D341Med (cell line): ENCODE data around the gene RUNX2.
"Not testable (repeated sequence)": the region's sequence is repeated elsewhere in the genome, so short reads cannot be mapped to it uniquely, and the experiment has no call there.

Source experiments
- DNase-seq: peaks from one replicate; pipeline ENCODE4 v3.0.0; 2012; ENCODE audit warnings: low spot score

The RUNX2 gene

GRCh38 chr6:45555981-45556771 is 228.0 kb downstream of the RUNX2 start:
- no peak for DNase-seq

- no peak for DNase-seq
These were observed 228.7 kb downstream of the RUNX2 start for GRCh38 chr6:45556828-45557227.

DNA sequence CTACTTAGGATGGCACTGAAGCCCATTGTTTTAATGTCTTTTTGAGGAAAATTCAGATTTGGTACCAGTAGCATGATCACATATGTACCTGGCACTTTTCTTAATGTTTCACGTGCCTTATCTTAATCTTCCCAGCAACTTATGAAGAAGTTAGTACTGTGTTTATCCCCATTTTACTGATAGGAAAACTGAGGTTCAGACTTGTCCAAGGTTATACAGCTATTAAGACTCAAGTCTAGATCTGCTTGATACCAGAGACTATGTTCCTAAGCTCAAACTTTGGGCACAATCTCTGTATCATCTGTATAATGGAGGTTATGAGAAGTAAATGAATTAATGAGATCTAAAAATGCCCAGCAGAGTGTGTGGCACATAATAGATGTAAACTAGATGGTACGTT is 229.3 kb downstream of the RUNX2 start:
- no peak for DNase-seq

DNA sequence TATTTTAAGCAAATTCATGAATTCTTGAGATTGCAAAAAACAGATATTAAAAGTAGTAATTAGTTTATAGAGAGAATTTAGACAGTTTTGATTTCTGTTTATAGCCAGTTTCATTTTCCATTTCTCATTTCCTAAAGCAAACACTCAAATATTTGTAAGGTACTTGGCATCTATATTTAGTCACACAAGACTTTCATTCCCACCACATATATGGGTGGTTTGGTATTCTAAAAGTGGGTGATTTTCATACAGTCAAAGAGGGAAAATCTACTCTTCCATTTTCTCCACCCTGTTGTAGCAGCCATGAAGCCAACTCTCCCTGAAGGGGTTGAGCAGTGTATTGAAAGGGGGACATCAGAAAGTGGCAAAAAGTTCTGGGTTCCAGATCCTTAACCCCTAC is 230.7 kb downstream of the RUNX2 start:
- no peak for DNase-seq

DNA sequence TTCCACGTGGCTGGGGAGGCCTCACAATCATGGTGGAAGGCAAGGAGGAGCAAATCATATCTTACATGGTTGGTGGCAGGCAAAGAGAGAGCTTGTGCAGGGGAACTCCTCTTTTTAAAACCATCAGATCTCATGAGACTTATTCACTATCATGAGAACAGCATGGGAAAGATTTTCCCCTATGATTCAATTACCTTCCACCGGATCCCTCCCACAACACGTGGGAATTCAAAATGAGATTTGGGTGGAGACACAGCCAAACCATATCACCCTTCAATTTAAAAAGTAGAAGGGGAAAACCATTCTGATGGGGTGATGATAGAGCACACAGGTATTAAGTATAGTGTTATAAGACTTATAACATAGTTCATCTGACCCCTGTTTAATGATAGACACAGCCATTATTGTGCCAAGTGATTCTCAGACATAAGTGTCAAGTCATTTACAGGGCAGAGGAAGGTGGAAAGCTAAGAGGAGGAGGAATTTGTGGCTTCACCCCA is 232.2 kb downstream of the RUNX2 start:
- DNase-seq, result not testable (repeated sequence)

- no peak for DNase-seq
These were observed 234.0 kb downstream of the RUNX2 start for GRCh38 chr6:45562171-45562570.

DNA sequence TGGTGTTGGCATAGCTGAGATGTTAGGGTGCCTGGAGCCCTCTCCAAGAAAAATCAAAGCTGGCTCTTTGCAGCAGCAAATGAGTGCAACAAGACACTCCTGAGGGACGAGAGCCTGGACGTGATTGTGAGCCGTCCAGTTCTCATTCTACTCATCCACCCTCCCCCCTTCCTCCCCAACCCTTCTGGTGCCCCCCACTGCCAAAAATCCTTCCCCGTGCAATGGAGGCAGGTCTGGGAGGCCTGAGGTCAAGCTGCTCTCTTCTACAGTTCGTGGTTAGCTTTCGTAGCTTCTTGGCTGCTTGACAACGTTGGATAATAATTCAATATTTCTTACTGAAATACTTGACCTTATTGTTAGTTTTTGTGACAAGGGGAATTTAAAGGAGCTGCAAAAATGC is 234.9 kb downstream of the RUNX2 start:
- no peak for DNase-seq

DNA sequence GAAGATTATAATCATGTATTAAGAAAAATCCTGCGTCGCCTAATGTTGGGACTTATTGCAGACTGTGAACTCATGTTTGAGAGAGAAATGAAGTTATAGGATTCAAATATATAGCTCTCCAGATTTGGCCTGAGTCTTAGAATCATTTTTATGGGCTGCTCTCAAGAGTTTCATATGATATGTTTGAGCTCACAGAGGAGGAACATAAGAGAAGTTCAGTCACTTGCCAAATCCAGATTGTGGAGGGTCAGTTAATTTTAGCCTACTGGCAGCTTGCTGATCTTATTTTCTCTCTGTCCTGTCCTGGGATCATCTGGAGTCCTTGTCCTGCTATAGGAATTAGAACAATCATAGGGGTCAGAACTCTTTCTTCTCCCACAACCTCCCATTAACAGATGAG is 235.7 kb downstream of the RUNX2 start:
- no peak for DNase-seq

DNA sequence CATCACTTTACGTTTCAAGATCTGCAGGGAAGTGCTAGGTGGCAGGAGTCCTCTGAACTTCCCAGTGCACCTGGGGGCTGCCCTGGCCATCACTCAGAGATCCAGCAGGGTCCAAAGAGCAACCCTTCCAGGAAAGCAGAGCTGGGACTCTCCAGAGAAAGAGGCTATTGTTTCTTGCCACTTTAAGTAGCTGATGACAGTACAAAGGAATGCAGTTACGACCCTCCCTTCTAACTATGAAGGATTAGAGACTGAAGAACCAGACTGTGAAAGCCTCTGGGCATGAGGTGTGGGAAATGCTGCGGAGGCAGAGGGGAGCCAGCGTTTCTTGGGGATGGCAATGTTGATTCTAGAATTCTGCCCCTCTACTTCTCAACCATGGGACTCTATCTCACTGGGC is 238.8 kb downstream of the RUNX2 start:
- no peak for DNase-seq

DNA sequence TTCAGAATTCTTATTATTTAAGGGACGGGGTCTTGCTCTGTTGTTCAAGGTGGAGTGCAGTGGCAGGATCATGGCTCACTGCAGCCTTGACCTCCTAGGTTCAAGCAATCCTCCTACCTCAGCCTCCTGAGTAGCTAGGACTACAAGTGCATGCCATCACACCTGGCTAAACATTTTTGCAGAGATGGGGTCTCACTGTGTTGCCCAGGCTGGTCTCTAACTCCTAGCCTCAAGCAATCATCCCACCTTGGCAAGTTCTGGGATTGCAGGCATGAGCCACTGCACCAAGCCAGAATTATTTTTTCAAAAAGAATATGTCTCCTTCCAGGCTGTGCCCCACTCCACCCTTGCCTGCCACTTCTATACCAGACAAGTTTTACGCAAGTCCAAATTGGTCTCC is 239.7 kb downstream of the RUNX2 start:
- no peak for DNase-seq

- DNase-seq, result no peak
These were observed 240.5 kb downstream of the RUNX2 start for GRCh38 chr6:45568626-45569025.

DNA sequence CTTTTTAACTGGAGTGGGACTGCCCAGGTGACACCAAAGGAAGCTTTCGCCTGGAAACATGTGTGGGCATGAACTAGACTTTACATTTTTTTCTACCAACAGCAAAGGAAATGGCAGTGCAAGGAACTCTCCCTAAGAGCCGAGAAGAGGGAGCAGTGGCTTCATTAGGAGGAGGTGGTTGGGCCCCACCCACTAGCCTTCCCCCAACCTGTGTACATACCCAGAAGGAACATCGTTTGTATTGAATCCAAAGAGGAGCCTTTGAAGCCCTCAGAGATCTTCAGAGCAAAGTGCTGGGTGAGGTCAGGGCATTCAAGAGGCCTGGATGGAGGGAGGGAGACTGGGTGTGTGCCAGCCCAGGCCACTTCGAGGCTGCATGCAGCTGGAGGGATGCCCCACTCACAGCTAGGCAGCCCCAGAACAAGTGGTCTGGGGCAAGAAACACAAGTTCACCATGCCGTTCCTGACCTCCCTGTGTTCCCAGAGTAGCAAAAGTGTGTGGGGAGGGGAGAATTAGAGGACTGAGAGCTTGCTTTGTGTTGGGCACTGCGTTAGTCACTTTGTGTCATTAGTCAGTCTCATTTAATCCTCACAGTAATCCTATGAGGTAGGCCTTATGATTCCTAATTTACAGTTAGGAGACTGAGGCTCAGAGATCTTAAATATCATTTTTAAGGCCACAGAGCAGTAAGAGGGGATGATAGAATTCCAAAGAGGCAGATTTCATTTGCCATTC is 241.2 kb downstream of the RUNX2 start:
- DNase-seq, result no peak

DNA sequence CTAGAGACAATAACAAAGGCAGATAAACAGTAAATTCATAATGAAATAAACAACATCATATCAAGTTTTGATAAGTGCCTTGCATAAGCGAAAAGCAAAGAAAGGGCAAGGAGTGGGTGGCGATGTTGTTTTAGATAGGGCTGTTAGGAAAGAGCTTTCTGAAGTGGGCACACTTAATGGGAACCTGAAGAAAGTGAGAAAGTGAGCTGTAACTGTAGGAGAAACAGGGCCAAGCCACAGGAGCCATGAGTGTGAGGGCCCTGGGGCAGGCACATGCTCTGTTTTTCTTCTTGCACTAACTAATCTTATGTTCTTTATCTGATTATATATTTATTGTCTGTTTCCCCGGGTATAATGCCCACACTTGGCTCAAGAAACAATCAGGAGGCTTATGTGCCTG is 243.0 kb downstream of the RUNX2 start:
- no peak for DNase-seq

DNA sequence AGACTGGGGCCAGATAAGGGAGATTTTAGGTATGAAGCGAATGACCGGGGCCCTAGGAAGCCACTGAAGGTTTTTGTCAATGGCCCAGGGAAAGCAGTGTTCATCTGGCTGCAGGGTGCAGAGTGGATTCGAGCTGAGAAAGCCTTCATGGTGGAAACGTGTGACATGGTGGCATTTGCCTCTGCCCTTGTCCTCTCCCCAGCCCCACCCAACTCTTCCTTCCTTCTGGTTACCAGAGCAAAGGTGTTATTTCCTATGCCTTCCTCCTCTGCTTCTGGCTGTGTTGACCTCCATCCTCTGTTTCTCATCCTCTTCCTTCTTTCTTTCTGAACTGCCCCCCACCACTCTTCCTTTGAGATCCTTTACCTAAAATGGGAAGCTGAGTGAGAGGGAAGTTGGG is 244.7 kb downstream of the RUNX2 start:
- DNase-seq, result no peak

- DNase-seq, result no peak
These were observed 245.9 kb downstream of the RUNX2 start for GRCh38 chr6:45574014-45574461.

GRCh38 chr6:45574885-45575284 is 246.8 kb downstream of the RUNX2 start:
- no peak for DNase-seq

- no peak for DNase-seq
These were observed 248.8 kb downstream of the RUNX2 start for GRCh38 chr6:45576648-45577624.

- DNase-seq, result no peak
These were observed 249.8 kb downstream of the RUNX2 start for GRCh38 chr6:45577836-45578504.

DNA sequence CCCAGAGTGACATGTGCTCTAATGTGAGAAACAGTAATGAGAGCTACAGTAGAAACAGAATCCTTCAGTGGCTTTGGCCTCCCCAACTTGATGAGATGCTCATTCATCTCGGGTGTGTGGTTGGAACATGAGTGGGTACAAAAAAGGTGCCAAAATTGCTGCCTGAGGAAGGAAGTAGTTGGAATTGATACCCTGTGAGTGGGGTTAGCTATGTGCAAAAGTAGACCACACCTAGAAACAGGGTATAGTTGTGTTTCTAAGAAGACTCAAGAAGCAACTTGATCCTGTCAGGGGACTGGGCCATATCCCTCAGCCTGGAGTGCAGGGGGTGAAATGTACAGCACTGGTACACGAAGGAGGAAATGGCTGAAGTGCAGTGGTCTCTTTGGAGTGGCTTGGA is 256.0 kb downstream of the RUNX2 start:
- no peak for DNase-seq

- no peak for DNase-seq
These were observed 258.4 kb downstream of the RUNX2 start for GRCh38 chr6:45586216-45587171.
